Osteocyte (in vitro differentiated cells): ENCODE results near the gene ZMIZ1. TPM values are rescaled to one million over a fixed set of nuclear protein-coding genes. Genes with fewer than 3 reads are reported as not detected.

Source experiments
- DNase-seq: peaks from one replicate; pipeline ENCODE4 v3.0.0; 2021; ENCODE audit warnings: mixed read lengths; ENCODE audit not compliant: unreplicated experiment; ENCODE audit errors: extremely low spot score
- H3K27ac Mint-ChIP-seq: one replicate; pipeline ENCODE4 v1.8.0; 2021; ENCODE audit warnings: mild to moderate bottlenecking, mixed read lengths; ENCODE audit not compliant: unreplicated experiment
- H3K27me3 Mint-ChIP-seq: one replicate; pipeline ENCODE4 v1.8.0; 2021; ENCODE audit warnings: mixed read lengths; ENCODE audit not compliant: unreplicated experiment
- H3K36me3 Mint-ChIP-seq: one replicate; pipeline ENCODE4 v1.8.0; 2021; ENCODE audit warnings: mixed read lengths; ENCODE audit not compliant: unreplicated experiment
- H3K4me1 Mint-ChIP-seq: one replicate; pipeline ENCODE4 v1.8.0; 2021; ENCODE audit warnings: mixed read lengths; ENCODE audit not compliant: unreplicated experiment
- H3K4me3 Mint-ChIP-seq: one replicate; pipeline ENCODE4 v1.8.0; 2021; ENCODE audit warnings: mild to moderate bottlenecking, moderate library complexity, mixed read lengths; ENCODE audit not compliant: unreplicated experiment
- H3K9me3 Mint-ChIP-seq: one replicate; pipeline ENCODE4 v1.8.0; 2021; ENCODE audit warnings: mixed read lengths; ENCODE audit not compliant: unreplicated experiment
- total RNA-seq: library from RNA; stranded (reverse); gene quantifications from 2 replicates; pipeline ENCODE4 v1.2.1, GENCODE V29; 2021
- TF ChIP-seq, protein P1 (sequence below): fragments of 200-600 bp; sonication (generic); IDR thresholded peaks from 2 replicates; pipeline ENCODE4 v1.5.0; 2021; ENCODE audit warnings: antibody characterized with exemption, mild to moderate bottlenecking, moderate library complexity

The ZMIZ1 gene
- total RNA-seq, 1 donor from 2014 or later = 90.5 TPM

DNA sequence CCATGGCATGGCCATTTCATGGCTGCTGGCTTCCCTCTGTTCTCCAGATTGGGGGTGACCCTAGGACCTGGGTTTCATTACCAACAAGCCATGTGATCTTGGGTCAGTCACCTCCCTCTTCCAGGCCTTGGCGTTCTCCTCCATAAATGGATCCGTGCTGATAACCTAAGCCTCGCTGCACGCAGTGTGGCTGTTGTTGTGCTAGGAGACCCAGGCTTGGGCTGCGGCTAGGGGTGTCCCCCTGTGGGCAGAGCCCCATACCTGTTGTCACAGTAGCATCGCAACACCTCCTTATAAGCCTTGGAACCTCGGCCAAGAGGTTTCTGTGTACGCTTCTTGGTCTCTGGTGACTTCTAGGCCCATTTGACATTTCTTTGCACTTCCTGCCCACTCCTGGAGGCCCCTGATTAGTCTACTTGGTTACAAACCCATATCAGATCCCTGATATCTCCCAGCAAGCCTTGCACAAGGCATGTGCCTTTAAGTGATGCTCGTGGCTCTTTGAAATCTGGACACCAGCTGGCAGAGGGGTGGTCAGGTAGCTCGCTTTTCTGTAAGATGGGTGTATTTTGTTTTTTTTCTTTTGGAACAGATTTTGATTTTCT is 23.6 kb downstream of the ZMIZ1 start:
- Mint-ChIP-seq H3K4me3 (no peak overlapping the region), H3K4me1 (peaks cover 45% of the 10 kb centered on the region), H3K27ac (peak overlapping the region; percentile 35), H3K36me3 (peaks cover 2% of the 10 kb centered on the region), H3K27me3 (no peaks in the 10 kb centered on the region), H3K9me3 (no peaks in the 10 kb centered on the region)
- TF ChIP-seq, protein P1, sequence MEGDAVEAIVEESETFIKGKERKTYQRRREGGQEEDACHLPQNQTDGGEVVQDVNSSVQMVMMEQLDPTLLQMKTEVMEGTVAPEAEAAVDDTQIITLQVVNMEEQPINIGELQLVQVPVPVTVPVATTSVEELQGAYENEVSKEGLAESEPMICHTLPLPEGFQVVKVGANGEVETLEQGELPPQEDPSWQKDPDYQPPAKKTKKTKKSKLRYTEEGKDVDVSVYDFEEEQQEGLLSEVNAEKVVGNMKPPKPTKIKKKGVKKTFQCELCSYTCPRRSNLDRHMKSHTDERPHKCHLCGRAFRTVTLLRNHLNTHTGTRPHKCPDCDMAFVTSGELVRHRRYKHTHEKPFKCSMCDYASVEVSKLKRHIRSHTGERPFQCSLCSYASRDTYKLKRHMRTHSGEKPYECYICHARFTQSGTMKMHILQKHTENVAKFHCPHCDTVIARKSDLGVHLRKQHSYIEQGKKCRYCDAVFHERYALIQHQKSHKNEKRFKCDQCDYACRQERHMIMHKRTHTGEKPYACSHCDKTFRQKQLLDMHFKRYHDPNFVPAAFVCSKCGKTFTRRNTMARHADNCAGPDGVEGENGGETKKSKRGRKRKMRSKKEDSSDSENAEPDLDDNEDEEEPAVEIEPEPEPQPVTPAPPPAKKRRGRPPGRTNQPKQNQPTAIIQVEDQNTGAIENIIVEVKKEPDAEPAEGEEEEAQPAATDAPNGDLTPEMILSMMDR = no peak
- no peak for DNase-seq

DNA sequence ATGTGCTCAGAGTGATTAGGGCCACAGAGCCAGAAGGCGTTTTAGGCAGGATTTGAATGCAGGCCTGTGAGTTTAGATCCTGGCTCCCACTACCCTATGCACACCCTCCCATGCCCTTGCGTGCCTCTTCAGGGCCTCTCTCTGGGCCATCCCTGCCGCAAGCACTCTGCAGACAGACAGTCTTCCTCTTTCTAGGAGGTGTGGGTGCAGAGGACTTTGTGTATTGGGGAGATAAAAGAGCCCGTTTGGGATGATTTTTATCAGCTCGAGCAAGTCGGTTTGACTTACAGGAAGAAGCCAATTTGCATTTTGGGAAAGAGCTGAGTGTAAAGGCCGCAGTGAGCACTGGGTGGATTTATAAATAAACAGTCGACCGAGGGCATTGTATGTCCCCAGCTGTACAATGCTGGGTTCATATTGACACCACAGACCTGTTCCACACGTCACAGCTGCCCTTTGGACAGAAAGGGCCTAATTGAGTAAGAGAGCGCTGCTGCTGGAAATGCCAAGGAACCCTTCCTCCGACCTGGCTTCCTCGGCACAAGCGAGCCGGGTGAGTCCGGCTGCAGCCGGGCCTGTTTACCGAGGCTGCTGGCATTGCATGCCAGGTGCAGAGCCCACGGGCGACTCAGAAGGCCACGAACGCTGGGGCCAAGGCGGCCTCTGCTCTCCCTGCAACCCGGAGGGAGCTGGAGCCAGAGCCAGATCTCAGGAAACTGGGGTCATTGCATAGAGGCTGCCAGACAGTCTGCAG is 25.1 kb downstream of the ZMIZ1 start:
- Mint-ChIP-seq H3K27me3 (no peaks in the 10 kb centered on the region), H3K4me3 (no peak overlapping the region), H3K9me3 (no peaks in the 10 kb centered on the region), H3K4me1 (peaks cover 53% of the 10 kb centered on the region), H3K27ac (peak overlapping the region; percentile 18), H3K36me3 (peaks cover 2% of the 10 kb centered on the region)
- TF ChIP-seq, protein P1 = no peak
- DNase-seq = no peak

DNA sequence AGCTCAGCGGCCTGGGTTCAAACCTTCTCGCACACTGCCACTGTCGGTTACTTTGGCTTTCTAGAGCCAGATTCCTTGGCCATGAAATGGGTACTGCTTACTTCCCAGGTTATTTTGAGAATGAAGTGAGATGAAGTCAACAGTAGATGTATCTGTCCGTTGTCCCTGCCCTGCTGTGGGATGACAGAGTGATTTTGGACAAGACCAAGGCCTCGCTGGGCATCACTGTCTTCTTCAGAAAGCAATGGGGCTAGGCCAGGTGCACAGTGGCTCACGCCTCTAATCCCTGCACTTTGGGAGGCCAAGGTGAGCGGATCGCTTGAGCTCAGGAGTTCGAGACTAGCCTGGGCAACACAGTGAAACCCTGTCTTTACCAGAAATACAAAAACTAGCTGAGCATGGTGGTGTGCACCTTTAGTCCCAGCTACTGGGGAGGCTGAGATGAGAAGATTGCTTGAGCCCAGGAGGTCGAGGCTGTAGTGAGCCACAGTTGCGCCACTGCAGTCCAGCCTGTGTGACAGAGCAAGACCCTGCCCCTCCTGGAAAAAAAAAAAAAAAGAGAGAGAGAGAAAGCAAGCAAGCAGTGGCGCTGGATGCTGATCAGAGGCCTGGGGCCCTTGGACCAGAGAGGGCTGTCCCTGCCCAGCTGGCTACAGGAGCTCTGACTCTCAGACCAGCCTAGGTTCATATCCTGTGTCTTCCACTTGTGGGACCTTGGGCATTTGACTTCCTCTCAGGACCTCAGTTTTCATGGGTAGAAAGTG is 25.8 kb downstream of the ZMIZ1 start:
- H3K27me3 Mint-ChIP-seq = no peaks in the 10 kb centered on the region
- no peak overlapping the region for H3K4me3 Mint-ChIP-seq
- peak overlapping the region; percentile 18 for H3K27ac Mint-ChIP-seq
- TF ChIP-seq, protein P1 = no peak
- no peaks in the 10 kb centered on the region for H3K9me3 Mint-ChIP-seq
- H3K36me3 Mint-ChIP-seq = no peaks in the 10 kb centered on the region
- H3K4me1 Mint-ChIP-seq = peaks cover 49% of the 10 kb centered on the region
- no peak for DNase-seq

DNA sequence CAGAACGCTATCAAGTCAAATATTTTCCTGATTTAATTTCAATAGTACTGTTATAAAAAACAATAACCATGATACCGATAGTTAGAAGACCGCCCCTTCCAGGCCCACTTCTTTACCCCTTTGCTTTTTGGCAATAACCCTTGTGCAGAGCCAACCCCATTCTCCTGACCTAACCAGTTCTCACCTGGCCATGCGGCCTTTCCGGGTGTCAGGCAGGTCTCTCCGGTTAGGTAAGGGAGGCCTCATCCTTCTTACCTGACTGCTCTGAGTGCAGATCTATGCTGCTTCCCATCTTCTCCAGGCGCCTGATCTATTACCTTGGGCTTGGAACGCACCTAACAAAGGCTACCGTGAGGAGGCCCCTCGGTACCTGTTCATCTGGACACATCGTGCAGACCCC is 26.6 kb downstream of the ZMIZ1 start:
- no peaks in the 10 kb centered on the region for H3K27me3 Mint-ChIP-seq
- no peak overlapping the region for H3K4me3 Mint-ChIP-seq
- TF ChIP-seq, protein P1 = no peak
- H3K9me3 Mint-ChIP-seq = no peaks in the 10 kb centered on the region
- H3K4me1 Mint-ChIP-seq = peaks cover 47% of the 10 kb centered on the region
- no peak overlapping the region for H3K27ac Mint-ChIP-seq
- DNase-seq = no peak
- no peaks in the 10 kb centered on the region for H3K36me3 Mint-ChIP-seq

DNA sequence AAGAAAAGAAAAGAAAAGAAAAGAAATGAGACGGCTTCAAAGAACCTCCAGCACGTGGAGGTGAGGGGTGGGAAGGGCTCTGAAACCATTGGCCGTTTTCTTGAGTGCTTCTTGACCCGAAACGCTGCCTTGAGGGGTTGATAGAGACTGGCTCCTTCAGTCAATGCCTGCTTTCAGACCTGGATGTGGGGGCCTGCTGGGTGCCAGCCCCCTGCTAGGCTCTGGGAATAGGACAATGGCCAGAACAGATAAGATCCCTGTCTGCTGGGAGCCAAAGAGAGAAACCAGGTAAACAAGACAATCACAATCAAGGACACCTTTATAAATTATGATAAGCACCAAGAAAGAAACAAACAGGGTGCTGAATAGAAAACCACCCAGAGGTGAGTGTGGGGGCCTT is 27.7 kb downstream of the ZMIZ1 start:
- Mint-ChIP-seq H3K36me3 (no peaks in the 10 kb centered on the region), H3K27me3 (no peaks in the 10 kb centered on the region), H3K4me1 (peaks cover 51% of the 10 kb centered on the region), H3K27ac (no peak overlapping the region), H3K4me3 (no peak overlapping the region), H3K9me3 (no peaks in the 10 kb centered on the region)
- TF ChIP-seq, protein P1 = no peak
- DNase-seq = no peak
